Cerebellar nuclear complex (tissue), 1 donor: ENCODE measurements around the gene FBLN2.

Experiments
- DNase-seq, 2 experiments: peaks; one replicate each; lab custom pipeline; 2025; lab: John Stamatoyannopoulos, UW

Gene FBLN2

GRCh38 chr3:13647298-13648059 is 98.6 kb downstream of the FBLN2 start:
- no peak for DNase-seq

GRCh38 chr3:13648060-13649001 is 99.4 kb downstream of the FBLN2 start:
- peak in 1 of 2 experiments; percentile 81 for DNase-seq

GRCh38 chr3:13650210-13651056 is 101.5 kb downstream of the FBLN2 start:
- no peak for DNase-seq

- no peak for DNase-seq
Measured at GRCh38 chr3:13651057-13651400, 102.1 kb downstream of the FBLN2 start.

GRCh38 chr3:13651775-13652428 is 103.0 kb downstream of the FBLN2 start:
- no peak for DNase-seq

GRCh38 chr3:13652728-13653127 is 103.8 kb downstream of the FBLN2 start:
- no peak for DNase-seq

GRCh38 chr3:13653631-13654279 is 104.8 kb downstream of the FBLN2 start:
- no peak for DNase-seq

DNA sequence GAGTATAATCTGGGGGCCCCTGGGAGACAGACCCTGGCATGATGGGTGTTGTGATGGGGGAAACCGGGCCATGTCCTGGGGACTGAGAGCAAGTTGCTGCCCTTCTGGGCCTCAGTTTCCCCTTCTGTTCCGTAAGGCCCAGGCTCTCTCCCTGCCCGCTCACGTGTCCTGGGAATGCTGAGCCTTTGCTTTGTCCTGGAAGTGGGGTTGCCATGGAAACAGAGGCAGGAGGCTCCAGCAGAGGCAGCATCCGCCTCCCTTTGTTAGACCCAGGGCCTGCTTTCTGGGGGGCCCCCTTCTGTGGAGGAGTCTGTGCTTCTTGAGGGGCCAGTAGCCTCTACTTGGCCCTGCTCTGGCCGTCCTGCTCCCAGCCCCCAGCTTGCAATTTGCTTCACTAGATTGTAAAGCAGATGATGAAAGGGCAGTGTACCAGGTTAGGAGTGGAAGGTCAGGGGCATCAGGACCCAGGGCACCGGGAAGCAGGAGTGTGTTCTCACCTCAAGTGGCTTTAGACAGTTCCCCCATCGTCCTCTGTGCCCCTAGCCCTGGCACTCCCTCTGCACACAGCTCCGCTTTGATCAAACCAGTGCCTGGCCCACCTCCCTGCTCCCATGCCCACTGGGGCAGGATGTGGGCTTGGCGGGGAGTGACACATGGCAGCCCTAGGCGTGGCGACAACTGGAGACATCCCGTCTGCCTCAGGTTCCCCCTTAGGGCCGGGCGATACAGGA is 105.6 kb downstream of the FBLN2 start:
- DNase-seq, result no peak

DNA sequence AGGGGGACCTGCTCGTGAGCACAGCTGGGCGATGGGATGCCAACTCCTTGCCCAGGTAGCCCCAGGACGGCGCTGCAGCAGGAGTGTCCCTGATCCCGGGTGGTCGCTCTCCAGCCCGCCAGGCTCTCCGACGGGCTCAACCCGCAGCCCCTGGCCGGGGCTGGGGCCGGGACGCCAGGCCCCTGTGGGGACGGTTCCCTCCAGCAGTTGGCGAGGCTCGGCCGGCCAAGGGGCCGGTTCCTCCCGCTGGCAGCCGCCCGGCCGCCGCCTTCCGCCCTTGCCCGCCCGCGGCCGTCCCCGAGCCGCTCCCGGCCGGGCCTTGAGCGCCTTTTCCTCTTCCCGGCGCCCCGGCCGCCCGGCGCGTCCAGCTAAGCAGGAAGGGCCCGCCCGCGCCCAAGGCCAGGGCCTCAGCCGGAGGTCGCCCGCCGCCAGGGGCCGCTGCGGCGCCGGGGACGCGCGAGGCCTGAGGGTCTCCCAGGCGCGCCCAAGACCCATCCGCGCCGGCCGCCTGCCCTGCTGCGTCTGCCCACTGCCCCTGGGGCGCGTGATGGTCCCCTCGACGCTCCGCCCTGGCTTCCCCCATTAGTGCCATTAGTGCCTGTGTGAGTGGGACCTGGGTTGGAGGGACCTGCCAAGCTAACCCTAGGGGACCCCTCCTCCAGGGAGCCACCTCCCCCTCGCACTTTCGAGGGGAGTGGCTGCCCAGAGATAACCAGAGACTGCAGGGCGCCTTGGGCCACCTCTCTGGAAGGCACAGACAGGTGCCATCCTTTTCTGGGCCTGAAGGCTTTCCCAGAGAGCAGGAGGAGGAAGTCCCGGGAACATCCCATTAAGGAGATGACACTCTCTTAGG is 106.4 kb downstream of the FBLN2 start:
- no peak for DNase-seq

GRCh38 chr3:13656584-13657301 is 107.8 kb downstream of the FBLN2 start:
- no peak for DNase-seq

GRCh38 chr3:13657660-13658435 is 108.9 kb downstream of the FBLN2 start:
- DNase-seq, result no peak

DNA sequence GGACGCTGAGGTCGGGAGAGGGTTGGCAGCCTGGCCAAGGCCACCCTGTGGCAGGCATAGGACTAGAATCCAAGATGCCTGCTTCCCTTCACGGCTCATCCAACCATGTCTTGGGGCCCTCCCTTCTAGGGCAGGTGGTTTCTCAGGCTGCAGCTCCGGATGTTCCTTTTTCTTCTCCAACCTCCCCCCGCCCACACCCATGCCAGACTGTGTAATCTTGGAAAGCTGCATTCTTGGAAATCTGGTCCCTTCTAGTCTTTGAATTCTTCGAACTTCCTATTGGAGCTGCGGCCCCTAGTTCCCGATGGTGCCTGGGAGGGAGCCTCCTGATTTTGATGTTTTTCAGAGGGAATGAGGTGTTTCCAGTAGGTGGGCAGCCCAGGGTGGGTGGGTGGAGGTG is 109.8 kb downstream of the FBLN2 start:
- DNase-seq, result no peak

GRCh38 chr3:13659221-13659969 is 110.5 kb downstream of the FBLN2 start:
- no peak for DNase-seq

DNA sequence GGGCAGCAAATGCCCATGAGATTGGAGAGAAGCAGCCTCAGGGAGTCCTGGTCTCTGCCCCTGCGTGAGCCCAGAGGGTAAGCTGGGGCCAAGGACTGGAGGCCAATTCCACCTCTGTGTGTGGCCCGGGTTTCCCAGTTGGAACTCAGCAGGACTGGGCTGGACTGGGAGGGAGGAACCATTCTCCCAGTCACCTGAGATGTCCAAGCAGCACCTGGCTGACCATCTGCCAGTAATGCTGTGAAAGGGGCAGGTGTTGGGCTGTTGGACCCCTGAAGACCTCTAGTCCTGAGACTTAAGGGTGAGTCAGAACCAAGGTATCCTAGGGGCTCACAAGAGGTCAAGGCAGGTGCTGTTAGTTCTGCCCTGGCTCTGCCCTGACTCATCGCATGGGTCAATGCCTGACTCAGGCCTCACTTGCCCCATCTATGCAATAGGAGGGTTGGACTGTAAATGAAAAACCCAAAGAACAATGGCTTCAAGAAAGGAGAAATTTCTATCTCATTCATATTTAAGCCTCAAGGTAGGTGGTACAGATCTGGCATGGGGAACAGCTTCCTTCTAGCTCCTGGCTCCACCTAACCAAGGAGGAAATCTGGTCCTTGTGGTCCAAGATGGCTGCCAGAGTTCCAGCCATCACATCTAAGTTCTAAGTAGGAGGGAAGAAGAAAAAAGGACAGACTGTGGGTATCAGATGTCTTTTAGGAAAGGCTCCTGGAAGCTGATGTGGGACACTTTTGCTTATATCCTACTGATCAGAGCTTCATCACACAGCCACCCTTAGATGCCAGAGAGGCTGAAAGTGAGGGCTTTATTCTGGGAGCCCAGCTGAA is 111.3 kb downstream of the FBLN2 start:
- no peak for DNase-seq

- no peak for DNase-seq
Measured at GRCh38 chr3:13661121-13661520, 112.2 kb downstream of the FBLN2 start.

DNA sequence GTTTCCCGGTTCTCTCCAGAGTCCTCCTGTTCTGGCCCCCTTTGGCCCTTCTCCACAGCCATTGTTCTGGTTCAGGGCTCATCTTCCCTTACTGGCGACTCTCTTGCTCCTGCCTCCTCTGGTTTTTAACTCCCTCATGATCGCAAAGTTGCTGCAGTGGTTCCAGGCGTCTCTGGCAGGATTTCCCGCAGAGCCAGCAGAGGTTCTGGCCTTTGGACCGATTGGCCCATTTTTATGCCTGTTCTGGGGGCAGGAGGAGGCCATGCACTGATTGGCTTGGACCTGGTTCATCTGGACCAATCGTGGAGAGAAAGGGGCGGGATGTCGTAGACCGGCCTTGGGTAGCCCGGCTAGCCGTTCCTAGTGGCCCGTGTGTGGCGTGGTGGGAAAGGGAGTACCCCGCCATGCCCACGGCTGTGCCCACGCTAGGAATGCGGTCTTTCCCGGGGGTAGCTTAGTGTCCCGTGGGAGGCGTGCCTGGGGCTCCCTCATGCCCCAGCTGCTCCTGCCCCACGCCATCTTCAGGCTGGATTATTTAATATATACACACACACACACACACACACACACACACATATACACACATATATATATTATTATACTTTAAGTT is 113.4 kb downstream of the FBLN2 start:
- DNase-seq, result no peak
